ENCODE measurements around the gene SORCS2.
A peak's percentile ranks its signal among the peaks of the same experiment; 100 is the strongest.

The SORCS2 gene

GRCh38 chr4:7234355-7235029, 42.2 kb downstream of the SORCS2 start:
- DNase-seq (ENCODE audit: low read depth): no peak
- TF ChIP-seq CTCF (conservative IDR thresholded peaks at IDR 0.05; ENCODE audit: low read depth, low read length): no peak
- H3K4me3 ChIP-seq (ENCODE audit: low read depth, low read length): no peak overlapping the region

- H3K4me3 ChIP-seq (ENCODE audit: low read depth, low read length): no peak overlapping the region
- no peak for DNase-seq (ENCODE audit: low read depth)
- no peak for TF ChIP-seq CTCF (conservative IDR thresholded peaks at IDR 0.05; ENCODE audit: low read depth, low read length)
These were observed 42.7 kb downstream of the SORCS2 start for GRCh38 chr4:7235030-7235380.

GRCh38 chr4:7236847-7237246, 44.5 kb downstream of the SORCS2 start:
- DNase-seq (ENCODE audit: low read depth): peak; percentile 20
- no peak for TF ChIP-seq CTCF (conservative IDR thresholded peaks at IDR 0.05; ENCODE audit: low read depth, low read length)
- H3K4me3 ChIP-seq (ENCODE audit: low read depth, low read length): no peak overlapping the region

GRCh38 chr4:7237873-7238272, 45.5 kb downstream of the SORCS2 start:
- no peak overlapping the region for H3K4me3 ChIP-seq (ENCODE audit: low read depth, low read length)
- no peak for DNase-seq (ENCODE audit: low read depth)
- no peak for TF ChIP-seq CTCF (conservative IDR thresholded peaks at IDR 0.05; ENCODE audit: low read depth, low read length)

GRCh38 chr4:7238300-7238960, 46.1 kb downstream of the SORCS2 start:
- TF ChIP-seq CTCF (conservative IDR thresholded peaks at IDR 0.05; ENCODE audit: low read depth, low read length): peak; percentile 31
- no peak overlapping the region for H3K4me3 ChIP-seq (ENCODE audit: low read depth, low read length)
- DNase-seq (ENCODE audit: low read depth): no peak

GRCh38 chr4:7239101-7239820, 46.9 kb downstream of the SORCS2 start:
- no peak for TF ChIP-seq CTCF (conservative IDR thresholded peaks at IDR 0.05; ENCODE audit: low read depth, low read length)
- no peak for DNase-seq (ENCODE audit: low read depth)
- no peak overlapping the region for H3K4me3 ChIP-seq (ENCODE audit: low read depth, low read length)

Measured in choroid plexus epithelial cell (primary cell).